ENCODE measurements around the gene BOD1L1.

GRCh38 chr4:13534344-13535063 is 93.0 kb downstream of the BOD1L1 start:
- no peak for TF ChIP-seq CTCF (IDR thresholded peaks at IDR 0.05)
- TF ChIP-seq POLR2AphosphoS5 (IDR thresholded peaks at IDR 0.05; ENCODE audit: low read depth, low read length): no peak
- no peak for TF ChIP-seq REST (IDR thresholded peaks at IDR 0.05; ENCODE audit: insufficient read depth in 1 of 2, low read depth in 2 of 2, low read length in 1 of 2)
- no peak for TF ChIP-seq TCF7L2 (IDR thresholded peaks at IDR 0.05; ENCODE audit: low read depth, low read length)
- no peak for TF ChIP-seq SIN3A (IDR thresholded peaks at IDR 0.05; ENCODE audit: borderline replicate concordance, insufficient read depth, low read depth, low read length)
